ENCODE measurements around the gene CENPN.

Gene CENPN

DNA sequence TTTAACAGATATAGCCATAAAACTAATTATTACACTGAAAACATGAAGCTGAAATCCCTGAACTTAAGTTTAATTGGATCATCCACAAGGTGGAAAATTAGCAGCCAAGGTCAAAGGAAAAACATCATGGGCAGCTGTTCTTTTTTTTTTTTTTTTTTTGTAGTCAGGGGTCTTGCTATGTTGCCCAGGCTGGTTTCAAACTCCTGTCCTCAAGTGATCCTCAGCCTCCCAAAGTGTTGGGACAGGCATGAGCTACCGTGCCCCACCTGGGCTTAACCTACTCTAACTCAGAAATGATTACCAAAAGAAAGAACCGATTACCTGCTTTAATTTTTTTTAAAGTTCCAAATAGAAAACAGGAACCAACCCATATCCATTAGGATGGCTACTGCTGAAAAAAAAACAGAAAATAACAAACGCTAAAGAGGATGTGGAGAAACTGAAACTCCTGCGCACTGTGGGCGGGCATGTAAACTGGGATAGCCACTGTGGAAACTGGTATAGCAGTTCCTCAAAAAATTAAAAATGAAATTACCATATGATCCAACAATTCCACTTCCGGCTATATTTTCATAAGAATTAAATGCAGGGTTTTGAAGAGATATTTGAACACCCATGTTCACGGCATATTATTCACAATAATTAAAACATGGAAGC lies 8.9 kb upstream of the CENPN start:
- peaks cover 36% of the 10 kb centered on the region for H3K36me3 Mint-ChIP-seq (ENCODE audit: low read depth)
- H3K4me1 Mint-ChIP-seq (ENCODE audit: low read depth): peaks cover 47% of the 10 kb centered on the region
- no peaks in the 10 kb centered on the region for H3K9me3 Mint-ChIP-seq
- peak overlapping the region; percentile 22 for H3K27ac Mint-ChIP-seq
- no peak overlapping the region for H3K4me3 Mint-ChIP-seq
- no peaks in the 10 kb centered on the region for H3K27me3 Mint-ChIP-seq (ENCODE audit: low read depth)

DNA sequence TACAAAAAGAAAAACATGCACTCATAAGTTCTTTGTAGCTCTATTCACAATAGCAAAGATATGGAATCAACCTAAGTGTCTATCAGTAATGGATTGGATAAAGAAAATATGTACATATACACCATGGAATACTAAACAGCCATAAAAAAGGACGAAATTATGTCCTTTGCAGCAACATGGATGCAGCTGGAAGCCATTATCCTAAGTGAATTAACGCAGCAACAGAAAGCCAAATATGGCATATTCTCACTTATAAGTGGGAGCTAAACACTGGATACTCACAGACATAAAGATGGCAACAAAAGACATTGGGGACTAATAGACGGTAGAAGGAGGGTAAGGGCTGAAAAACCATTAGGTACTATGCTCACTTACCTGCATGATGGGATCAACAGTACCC lies 6.1 kb upstream of the CENPN start:
- peaks cover 53% of the 10 kb centered on the region for H3K4me1 Mint-ChIP-seq (ENCODE audit: low read depth)
- H3K27me3 Mint-ChIP-seq (ENCODE audit: low read depth): no peaks in the 10 kb centered on the region
- no peak overlapping the region for H3K27ac Mint-ChIP-seq
- peaks cover 26% of the 10 kb centered on the region for H3K36me3 Mint-ChIP-seq (ENCODE audit: low read depth)
- H3K4me3 Mint-ChIP-seq: no peak overlapping the region
- no peaks in the 10 kb centered on the region for H3K9me3 Mint-ChIP-seq

DNA sequence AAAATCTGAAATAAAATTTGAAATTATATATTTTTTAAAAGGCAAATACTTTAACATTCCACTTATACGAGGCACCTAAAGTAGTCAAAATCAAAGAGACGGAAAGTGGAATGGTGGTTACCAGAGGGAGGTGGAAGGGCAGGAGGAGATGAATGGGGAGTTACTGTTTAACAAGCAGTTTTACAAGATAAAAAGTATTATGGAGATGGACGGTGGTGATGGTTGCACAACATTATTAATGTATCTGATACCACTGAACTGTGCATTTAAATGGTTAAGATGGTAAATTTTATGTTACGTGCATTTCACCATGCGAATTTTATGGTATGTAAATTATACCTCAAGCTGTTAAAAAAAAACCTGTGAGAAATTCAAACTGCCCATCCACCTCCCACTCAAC lies 5.7 kb upstream of the CENPN start:
- Mint-ChIP-seq H3K4me1 (ENCODE audit: low read depth) (peaks cover 53% of the 10 kb centered on the region), H3K9me3 (no peaks in the 10 kb centered on the region), H3K4me3 (no peak overlapping the region), H3K36me3 (ENCODE audit: low read depth) (peaks cover 26% of the 10 kb centered on the region), H3K27ac (no peak overlapping the region), H3K27me3 (ENCODE audit: low read depth) (no peaks in the 10 kb centered on the region)

DNA sequence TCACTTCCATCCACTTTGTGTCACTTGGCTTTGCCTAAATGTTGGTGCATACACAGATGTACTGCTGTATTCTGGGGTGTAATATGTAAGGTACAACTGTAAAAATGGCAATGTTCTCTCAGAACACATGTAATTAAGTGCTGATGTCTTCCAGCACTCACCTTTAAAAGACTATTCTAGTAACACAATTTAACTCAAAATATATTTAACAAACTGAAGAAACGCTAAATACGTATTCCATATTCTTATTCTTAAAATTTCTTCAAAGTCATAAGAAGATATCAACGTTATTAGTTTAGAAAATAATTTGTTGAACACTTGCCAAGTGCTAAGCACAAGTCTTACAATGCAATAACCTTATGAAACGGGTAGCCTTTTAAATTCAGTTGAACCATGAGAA lies 4.0 kb upstream of the CENPN start:
- Mint-ChIP-seq H3K9me3 (no peaks in the 10 kb centered on the region), H3K27ac (peak overlapping the region; percentile 85), H3K36me3 (ENCODE audit: low read depth) (peaks cover 26% of the 10 kb centered on the region), H3K27me3 (ENCODE audit: low read depth) (no peaks in the 10 kb centered on the region), H3K4me3 (peak overlapping the region; percentile 79), H3K4me1 (ENCODE audit: low read depth) (peaks cover 44% of the 10 kb centered on the region)

DNA sequence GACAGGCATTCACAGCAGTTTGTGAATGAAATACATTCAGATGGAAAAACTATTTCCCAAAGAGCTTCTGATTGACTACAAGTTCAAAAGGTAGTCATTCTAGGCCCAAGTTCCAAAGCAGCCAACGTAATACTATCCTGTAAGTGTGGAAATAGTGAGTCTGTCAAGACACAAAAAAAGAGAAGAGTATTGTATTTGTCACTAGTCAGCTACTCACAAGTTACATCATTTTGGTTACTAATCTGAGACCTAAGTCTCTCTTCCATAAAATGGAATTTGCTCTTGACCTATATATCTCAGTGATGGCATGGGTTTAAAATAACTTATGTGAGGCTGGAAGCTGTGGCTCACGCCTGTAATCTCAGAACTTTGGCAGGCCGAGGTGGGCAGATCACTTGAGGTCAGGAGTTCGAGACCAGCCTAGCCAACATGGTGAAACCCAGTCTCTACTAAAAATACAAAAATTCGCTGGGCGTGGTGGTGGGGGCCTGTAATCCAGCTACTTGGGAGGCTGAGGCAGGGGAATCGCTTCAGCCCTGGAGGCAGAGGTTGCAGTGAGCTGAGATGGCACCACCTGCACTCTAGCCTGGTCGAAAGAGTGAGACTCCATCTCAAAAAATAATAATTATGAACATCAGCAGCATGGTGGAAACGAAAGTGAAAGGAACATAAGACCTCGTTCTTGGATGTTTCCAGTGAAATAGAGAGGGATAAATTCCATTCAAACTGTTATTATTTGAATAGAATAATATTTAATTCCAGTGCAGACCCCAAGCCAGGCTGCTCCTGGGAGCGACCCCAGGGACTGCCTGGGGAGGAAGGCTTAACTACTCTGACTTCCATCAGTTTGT lies 3.2 kb upstream of the CENPN start:
- Mint-ChIP-seq H3K36me3 (ENCODE audit: low read depth) (peaks cover 25% of the 10 kb centered on the region), H3K27me3 (ENCODE audit: low read depth) (no peaks in the 10 kb centered on the region)

DNA sequence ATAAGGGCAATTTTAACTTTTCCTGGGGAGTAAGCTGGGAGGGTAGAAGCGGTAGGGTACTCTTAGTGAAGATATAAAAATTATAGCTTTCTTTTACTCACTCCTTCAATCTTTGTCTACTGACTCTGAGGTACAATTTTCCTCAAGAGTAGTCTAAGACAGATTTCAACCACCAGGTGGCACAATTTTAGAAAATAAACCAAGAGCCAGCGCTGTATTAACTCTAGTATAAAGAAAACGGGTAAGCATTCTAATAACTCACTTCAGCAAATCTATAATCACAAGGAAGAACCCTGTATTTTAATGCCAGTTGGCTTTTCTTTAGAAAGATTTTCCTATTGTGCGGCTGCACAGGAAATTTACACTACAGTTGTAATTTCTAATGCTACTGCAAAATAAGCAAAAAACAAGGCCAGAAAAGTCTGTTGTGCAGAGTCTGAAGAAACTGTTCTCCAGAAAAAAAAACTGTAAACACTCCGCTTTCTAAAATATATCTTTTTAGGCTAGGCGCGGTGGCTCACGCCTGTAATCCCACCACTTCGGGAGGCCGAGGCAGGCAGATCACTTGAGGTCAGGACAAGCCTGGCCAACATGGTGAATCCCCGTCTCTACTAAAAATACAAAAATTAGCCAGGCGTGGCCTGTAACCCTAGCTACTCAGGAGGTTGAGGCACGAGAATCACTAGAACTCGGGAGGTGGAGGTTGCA lies 2.2 kb upstream of the CENPN start:
- H3K4me3 Mint-ChIP-seq: peak overlapping the region; percentile 79
- H3K9me3 Mint-ChIP-seq: no peaks in the 10 kb centered on the region
- H3K4me1 Mint-ChIP-seq (ENCODE audit: low read depth): peaks cover 37% of the 10 kb centered on the region
- peaks cover 16% of the 10 kb centered on the region for H3K36me3 Mint-ChIP-seq (ENCODE audit: low read depth)
- no peaks in the 10 kb centered on the region for H3K27me3 Mint-ChIP-seq (ENCODE audit: low read depth)
- peak overlapping the region; percentile 85 for H3K27ac Mint-ChIP-seq

More for the DNA sequence above, 3.2 kb upstream of the CENPN start:
- Mint-ChIP-seq H3K27ac (peak overlapping the region; percentile 85), H3K9me3 (no peaks in the 10 kb centered on the region), H3K4me1 (ENCODE audit: low read depth) (peaks cover 43% of the 10 kb centered on the region), H3K4me3 (peak overlapping the region; percentile 79)

DNA sequence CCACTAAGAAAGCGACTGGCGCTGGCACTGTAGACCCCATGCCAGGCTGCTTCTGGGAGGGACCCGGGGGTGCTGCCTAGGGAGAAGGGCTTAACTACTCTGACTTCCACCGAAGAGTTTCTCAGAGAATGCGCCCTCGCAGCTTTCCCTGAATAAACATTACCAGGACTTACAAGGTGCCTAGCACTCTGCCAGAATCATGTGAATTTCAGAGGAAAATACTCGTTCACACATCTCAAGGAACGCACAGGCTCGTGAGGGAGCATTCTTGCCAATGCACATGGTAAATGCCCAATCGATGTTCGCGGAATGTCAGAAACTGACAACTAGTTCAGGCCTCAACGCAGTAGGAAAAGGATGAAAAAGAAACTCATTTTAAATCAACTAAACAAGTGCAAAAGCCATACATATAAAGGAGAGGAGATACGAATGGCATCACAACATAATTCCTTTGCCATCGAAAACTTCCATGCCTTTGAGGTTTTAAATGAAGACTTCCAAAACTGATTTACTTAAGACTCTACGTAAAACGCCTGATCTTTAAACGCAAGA lies 1.3 kb upstream of the CENPN start:
- H3K9me3 Mint-ChIP-seq: no peaks in the 10 kb centered on the region
- peak overlapping the region; percentile 96 for H3K27ac Mint-ChIP-seq
- peaks cover 33% of the 10 kb centered on the region for H3K4me1 Mint-ChIP-seq (ENCODE audit: low read depth)
- peak overlapping the region; percentile 98 for H3K4me3 Mint-ChIP-seq
- H3K27me3 Mint-ChIP-seq (ENCODE audit: low read depth): no peaks in the 10 kb centered on the region
- H3K36me3 Mint-ChIP-seq (ENCODE audit: low read depth): peaks cover 10% of the 10 kb centered on the region

DNA sequence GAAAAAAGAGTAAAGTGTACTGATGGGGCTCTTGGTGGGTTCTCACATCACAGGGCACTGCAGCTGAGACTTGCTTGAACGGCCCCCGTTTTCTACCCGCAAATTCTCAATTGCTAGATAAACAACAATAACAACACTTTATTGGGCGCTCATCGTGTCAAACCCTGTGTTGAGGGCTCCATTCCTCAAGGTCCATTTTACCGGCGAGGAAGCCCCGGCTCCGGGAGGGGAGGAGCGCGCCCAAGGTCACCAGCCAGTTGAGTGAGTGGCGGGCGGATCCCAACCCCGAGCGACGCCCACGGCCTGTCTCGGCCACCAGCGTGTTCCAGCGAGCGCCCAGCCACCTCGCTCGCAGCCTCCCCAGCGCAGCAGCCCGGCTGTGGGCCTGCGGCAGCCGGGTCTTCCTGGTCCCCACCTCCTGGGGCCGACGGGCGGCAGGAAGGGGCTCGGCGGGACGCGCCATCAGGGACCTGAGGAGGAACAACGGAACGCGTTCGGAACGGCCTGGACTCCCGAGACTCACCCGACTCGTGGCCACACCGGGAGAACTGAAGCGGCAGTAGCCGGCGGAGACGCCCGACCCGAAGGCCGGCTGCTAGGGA lies 702 bp upstream of the CENPN start:
- peak overlapping the region; percentile 96 for H3K27ac Mint-ChIP-seq

DNA sequence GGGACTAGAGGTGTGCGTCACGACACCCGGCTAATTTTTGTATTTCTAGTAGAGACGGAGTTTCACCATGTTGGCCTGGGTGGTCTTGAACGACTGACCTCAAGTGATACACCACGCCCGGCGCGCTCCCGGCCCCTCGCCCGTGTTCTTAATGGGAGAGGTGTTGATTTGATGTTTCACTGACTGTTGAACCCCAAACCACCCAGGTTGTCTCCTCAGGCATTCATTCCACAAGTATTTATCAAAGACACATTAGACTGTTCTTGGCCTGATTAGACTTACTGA lies 1.4 kb downstream of the CENPN start:
- H3K9me3 Mint-ChIP-seq: no peaks in the 10 kb centered on the region
- H3K27ac Mint-ChIP-seq: peak overlapping the region; percentile 97
- H3K4me3 Mint-ChIP-seq: peak overlapping the region; percentile 98
- peaks cover 31% of the 10 kb centered on the region for H3K4me1 Mint-ChIP-seq (ENCODE audit: low read depth)
- H3K36me3 Mint-ChIP-seq (ENCODE audit: low read depth): peaks cover 11% of the 10 kb centered on the region
- no peaks in the 10 kb centered on the region for H3K27me3 Mint-ChIP-seq (ENCODE audit: low read depth)

More for the DNA sequence above, 702 bp upstream of the CENPN start:
- peaks cover 14% of the 10 kb centered on the region for H3K36me3 Mint-ChIP-seq (ENCODE audit: low read depth)
- peaks cover 39% of the 10 kb centered on the region for H3K4me1 Mint-ChIP-seq (ENCODE audit: low read depth)
- H3K9me3 Mint-ChIP-seq: no peaks in the 10 kb centered on the region
- peak overlapping the region; percentile 98 for H3K4me3 Mint-ChIP-seq
- no peaks in the 10 kb centered on the region for H3K27me3 Mint-ChIP-seq (ENCODE audit: low read depth)

DNA sequence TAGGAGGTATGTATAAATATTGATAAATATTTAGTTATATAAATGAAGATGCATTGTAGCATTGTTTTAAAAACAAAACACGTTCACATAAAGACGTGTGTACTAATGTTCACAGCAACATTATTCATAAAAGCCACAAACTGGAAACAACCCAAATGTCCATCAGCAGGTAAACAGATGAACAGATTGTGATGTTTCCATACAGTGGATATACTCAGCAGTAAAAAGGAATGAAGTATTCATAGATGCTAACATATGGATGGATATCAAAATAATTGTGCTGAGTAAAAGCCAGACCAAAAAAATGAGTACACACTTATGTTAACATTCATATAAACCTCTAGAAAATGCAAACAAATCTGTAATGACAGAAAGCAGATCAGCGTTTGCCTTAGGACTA lies 6.0 kb downstream of the CENPN start:
- Mint-ChIP-seq H3K9me3 (no peaks in the 10 kb centered on the region), H3K27me3 (ENCODE audit: low read depth) (no peaks in the 10 kb centered on the region), H3K36me3 (ENCODE audit: low read depth) (peaks cover 31% of the 10 kb centered on the region), H3K4me3 (no peak overlapping the region), H3K27ac (no peak overlapping the region), H3K4me1 (ENCODE audit: low read depth) (peaks cover 15% of the 10 kb centered on the region)

DNA sequence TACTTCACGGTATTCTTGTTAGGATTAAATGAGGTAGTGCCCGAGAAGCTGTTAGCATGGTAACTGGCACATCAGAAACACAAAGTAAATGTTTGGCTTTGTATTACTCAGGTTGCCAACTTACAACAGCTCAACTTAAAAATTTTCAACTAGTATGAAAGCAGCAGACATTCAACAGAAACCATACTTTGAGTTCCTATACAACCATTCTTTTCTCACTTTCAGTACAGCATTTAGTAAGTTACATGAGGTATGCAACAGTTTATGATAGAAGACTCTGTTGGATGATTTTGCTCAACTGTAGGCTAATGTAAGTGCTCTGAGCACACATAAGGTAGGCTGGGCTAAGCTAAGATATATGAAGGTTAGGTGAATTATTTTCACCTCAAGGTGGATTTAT lies 7.7 kb downstream of the CENPN start:
- Mint-ChIP-seq H3K27me3 (ENCODE audit: low read depth) (no peaks in the 10 kb centered on the region), H3K27ac (no peak overlapping the region), H3K4me1 (ENCODE audit: low read depth) (peaks cover 8% of the 10 kb centered on the region), H3K9me3 (no peaks in the 10 kb centered on the region), H3K36me3 (ENCODE audit: low read depth) (peaks cover 39% of the 10 kb centered on the region), H3K4me3 (no peak overlapping the region)

DNA sequence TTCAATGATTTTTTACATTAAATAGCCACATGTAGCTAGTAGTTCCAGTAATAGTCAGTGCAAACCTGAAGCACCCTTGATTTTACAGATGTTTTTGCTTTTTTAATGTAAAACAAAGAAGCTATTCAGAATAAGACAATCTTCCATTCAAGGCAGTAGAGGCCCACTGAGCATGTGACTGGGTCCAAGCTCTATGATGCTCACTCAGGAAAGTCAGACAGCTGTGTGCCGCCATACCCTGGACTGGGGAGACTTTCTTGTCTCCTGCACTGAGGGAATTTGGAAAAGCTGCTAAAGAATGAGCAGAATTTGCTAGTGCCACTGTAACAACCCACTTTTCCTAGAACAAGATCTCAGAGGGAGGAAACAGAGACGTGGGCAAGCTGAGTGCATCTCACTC lies 11.5 kb downstream of the CENPN start:
- H3K4me1 Mint-ChIP-seq (ENCODE audit: low read depth): no peaks in the 10 kb centered on the region
- no peaks in the 10 kb centered on the region for H3K27me3 Mint-ChIP-seq (ENCODE audit: low read depth)
- H3K27ac Mint-ChIP-seq: no peak overlapping the region
- H3K4me3 Mint-ChIP-seq: no peak overlapping the region
- peaks cover 40% of the 10 kb centered on the region for H3K36me3 Mint-ChIP-seq (ENCODE audit: low read depth)
- H3K9me3 Mint-ChIP-seq: no peaks in the 10 kb centered on the region

DNA sequence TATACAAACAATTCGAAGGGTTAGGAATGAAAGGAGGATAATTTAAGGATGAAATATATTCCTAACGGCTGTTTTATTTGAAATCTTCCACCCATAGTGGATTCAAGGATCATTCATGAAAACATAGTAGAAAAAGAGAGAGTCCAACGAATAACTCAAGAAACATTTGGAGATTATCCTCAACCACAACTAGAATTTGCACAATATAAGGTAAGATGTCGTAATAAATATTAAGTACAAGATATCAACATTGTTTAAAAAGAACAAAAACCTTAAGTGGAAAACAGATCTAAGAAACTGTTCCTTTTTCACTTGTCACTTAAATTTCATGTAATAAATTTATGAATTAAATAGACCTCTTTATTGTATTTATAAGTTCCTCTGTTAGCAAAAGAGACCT lies 19.4 kb downstream of the CENPN start:
- no peak overlapping the region for H3K4me3 Mint-ChIP-seq
- H3K9me3 Mint-ChIP-seq: no peaks in the 10 kb centered on the region
- H3K27me3 Mint-ChIP-seq (ENCODE audit: low read depth): no peaks in the 10 kb centered on the region
- H3K4me1 Mint-ChIP-seq (ENCODE audit: low read depth): no peaks in the 10 kb centered on the region
- peaks cover 37% of the 10 kb centered on the region for H3K36me3 Mint-ChIP-seq (ENCODE audit: low read depth)
- no peak overlapping the region for H3K27ac Mint-ChIP-seq

DNA sequence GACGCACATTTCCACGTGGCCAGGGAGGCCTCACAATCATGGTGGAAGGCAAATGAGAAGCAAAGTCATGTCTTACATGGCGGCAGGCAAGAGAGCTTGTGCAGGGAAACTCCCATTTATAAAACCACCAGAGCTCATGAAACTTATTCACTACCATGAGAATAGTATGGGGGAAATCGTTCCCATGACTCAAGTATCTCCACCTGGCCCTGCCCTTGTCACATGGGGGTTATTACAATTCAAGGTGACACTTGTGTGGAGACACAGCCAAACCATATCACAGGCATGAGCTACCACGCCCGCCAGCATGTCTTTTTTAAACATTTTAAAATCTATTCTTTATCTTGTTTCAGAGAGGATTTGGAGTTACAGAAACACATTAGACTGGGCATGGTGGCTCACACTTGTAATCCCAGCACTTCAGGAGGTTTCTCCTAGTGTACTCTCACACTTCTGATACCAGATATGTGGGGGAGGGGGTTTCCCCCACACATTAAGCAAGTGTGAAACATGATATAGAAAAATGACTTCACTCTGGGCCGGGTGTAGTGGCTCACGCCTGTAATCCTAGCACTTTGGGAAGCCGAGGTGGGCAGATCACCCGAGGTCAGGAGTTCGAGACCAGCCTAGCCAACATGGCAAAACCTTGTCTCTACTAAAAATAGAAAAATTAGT lies 23.1 kb downstream of the CENPN start:
- Mint-ChIP-seq H3K27me3 (ENCODE audit: low read depth) (no peaks in the 10 kb centered on the region), H3K36me3 (ENCODE audit: low read depth) (peaks cover 31% of the 10 kb centered on the region), H3K4me1 (ENCODE audit: low read depth) (no peaks in the 10 kb centered on the region), H3K27ac (no peak overlapping the region), H3K9me3 (no peaks in the 10 kb centered on the region), H3K4me3 (no peak overlapping the region)

Measured in T-helper 1 cell treated with Interleukin-12 subunit alpha and Interleukin-12 subunit beta and Interleukin-4 antibody, amounts not matched to agents 30 μg/mL and 1 μg/mL, for 36 hours (primary cell).